Activated CD4-positive, CD25-positive, alpha-beta regulatory T cell treated with anti-CD3 and anti-CD28 coated beads, Interleukin-2, amount 50 U/mL, for 72 hours (primary cell): Measurements from ENCODE around the gene OSBPL2.

Experiments used
- DNase-seq: peaks from one replicate; pipeline ENCODE4 v3.0.0; 2021

Gene OSBPL2

DNA sequence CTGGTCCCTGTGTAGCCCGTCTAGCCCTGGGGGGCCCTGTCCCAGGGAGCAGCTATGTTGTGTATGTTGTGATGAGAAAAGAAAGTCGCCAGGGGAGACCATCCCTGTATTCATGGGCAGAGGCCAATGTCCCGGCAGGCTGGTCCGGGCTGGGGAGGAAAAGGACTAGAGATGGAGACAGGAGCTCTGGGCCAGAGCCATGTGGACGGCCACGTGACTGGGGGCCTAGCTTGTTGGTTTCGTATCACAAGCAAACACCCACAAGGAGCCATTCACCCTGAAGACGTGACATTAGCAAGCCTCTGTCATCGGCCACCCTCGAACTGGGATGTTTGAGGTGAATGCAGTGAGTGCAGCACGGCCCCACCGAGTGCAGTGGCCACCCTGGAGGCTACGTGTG, 15.3 kb upstream of the OSBPL2 start:
- DNase-seq, result no peak

DNA sequence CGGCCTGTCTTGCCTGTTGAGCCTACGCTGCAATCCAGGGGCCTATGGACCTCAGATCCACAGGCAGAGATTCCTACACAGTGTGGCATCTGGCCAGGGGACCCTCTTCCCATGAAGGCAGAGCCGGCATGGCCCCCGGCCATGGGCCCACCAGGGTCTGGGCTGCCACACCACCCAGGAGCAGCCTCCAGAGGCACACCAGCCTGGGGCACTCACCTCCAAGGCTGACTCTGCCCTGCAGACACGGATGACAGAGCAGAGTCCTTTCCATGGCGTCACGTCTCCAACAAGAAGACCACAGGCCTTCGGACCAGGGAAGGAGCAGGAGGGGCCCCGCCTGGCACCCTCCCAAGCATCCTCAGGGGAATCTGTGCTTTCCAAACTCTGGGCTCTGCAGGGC, 14.8 kb upstream of the OSBPL2 start:
- DNase-seq, result no peak

DNA sequence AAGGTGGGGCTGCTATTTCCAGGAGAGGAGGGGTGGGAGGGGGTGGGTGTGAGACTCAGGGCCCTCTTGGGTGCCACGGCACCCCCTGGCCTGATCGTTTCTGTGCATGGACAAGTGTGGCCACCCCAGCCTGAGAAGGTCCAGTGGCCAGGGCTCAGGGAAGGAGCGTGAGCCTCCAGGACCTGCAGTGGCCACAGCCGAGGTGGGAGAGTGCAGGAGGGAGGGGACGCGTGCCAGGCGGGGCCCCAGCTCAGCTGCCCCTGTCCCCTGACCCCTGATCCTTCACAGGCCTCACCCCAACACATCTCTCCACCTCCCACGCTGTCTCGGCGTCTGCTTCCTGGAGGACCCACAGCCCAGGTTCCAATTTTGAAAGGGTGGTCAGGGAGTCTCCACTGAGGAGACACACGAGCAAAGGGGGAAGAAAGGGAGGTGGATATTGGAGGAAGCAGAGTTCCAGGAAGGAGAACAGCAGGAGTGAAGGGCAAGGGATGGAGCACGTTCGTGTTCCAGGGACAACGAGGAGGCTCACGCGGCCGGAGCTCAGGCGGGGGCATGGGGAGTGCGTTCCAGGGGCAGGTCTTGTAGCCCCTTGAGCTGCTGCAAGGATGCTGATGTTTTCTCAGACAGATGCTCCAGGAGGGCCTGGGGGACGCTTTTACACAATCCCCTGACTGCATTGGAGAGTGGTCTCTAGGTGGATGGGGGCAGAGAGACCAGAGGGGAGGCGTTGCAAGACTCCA, 14.0 kb upstream of the OSBPL2 start:
- DNase-seq, result no peak

DNA sequence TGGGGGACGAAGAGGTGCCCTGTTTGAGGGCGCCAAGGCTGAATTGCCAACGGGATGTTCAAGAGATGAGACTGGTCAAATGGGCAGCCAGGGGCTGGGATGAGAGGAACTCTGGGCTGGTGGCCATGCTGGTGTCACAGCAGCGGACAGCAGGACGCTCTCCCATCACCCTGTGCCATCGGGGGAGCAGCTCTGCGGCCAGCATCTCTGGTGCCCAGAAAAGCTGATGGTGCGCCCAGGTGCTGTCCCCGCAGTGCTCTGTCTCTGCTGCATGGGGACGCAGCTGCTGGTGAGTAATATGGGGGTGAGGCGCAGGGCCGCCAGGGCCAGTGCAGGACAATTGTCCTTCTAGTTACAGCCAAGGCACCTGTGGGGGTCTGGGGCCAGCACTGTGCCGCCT, 13.3 kb upstream of the OSBPL2 start:
- DNase-seq, result no peak

DNA sequence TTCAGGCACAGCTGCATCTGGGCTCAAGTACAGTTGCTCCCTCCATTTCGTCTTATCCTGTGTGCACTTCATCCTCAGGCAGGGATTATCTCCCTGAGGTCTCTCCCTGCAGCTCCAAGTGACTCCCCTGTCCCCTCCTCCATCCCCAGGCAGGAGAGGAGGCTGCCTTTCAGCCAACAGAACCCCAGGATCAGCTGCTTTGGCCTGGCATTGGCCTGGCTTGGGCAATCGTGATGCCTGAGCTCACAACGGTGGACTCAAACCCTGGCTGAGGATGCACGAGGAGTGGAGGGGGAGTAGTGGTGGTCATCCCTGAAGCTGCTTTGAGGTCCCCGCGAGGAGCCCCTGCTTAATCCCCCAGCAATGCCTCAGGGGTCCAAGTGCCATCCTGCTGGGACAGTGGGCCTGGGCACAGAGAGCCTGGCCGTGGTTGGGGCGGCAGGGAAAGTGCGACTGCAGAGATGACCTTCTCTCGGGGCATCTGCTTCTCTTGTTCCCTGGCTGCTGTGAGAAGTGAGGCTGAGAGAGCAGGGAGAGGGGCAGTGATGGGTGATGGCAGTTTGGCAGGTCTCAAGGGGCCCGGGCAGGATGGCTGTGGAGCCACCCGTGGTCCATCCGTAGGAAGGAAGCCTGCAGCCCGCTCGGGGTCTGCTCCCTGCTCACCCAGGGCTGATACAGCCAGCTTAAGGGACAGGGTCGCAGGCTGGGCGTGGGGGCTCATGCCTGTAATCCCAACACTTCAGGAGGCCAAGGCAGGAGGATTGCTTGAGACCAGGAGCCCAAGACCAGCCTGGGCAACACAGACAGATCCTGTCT, 12.3 kb upstream of the OSBPL2 start:
- no peak for DNase-seq

DNA sequence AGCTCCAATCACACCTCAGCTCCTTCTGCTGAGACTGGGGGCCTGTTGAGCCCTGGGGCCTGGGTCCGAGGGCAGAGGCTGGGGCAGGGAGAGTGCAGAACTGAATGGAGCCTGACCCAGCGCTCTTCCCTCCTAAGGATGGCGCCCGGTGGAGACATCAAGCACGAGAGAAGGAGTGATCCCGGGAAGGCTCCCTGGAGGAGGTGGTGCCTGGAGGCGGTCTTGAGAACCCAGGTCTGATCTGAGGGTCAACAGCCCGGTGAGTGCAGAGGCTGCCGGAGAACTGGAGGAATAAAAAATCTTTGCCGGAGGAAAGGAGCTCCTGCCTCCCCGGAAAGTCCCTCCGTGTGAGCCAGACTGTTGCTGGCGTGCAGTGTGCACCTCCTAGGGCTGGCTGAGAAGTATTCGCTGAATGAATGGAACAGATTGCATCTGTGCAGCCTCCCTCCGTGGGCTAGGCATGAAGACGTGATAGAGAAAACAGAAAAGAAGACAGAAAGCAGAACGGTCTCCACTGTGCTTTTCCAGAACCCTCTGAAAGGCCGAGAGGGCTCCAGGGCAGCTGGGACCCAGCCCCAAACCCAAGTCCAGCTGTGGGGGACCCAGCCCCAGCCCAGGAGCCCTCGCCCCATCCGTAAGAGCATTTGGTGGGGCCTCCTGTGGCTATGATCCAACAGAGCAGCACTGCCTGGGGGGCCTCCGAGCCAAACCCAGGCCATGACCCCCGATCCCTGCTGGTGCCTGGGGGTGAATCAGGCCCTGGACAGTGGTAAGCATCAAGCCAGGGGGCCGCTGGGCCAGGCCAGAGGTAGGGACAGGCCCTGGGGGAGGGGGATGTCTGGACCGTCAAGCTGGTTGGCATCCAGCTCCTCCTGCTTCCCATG, 11.4 kb upstream of the OSBPL2 start:
- DNase-seq, result no peak

DNA sequence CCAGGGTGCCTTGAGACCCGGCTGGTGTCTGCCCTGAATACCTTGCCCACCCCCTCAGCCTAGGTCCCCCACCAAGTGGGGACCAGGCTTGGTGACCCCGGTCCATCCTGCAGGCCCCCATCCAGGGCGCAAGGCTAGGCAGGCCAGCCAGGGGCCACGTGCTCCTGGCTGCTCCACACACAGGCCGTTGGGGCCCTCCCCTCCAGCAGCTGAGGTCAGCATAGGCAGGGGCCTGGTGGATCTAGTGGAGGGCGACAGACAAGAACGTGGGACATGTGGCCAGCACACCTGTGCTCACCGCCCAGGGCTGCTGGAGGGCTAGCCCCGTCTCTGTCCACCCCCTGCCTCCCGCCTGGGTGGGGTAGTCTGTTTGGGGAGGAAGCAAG, 10.7 kb upstream of the OSBPL2 start:
- no peak for DNase-seq

DNA sequence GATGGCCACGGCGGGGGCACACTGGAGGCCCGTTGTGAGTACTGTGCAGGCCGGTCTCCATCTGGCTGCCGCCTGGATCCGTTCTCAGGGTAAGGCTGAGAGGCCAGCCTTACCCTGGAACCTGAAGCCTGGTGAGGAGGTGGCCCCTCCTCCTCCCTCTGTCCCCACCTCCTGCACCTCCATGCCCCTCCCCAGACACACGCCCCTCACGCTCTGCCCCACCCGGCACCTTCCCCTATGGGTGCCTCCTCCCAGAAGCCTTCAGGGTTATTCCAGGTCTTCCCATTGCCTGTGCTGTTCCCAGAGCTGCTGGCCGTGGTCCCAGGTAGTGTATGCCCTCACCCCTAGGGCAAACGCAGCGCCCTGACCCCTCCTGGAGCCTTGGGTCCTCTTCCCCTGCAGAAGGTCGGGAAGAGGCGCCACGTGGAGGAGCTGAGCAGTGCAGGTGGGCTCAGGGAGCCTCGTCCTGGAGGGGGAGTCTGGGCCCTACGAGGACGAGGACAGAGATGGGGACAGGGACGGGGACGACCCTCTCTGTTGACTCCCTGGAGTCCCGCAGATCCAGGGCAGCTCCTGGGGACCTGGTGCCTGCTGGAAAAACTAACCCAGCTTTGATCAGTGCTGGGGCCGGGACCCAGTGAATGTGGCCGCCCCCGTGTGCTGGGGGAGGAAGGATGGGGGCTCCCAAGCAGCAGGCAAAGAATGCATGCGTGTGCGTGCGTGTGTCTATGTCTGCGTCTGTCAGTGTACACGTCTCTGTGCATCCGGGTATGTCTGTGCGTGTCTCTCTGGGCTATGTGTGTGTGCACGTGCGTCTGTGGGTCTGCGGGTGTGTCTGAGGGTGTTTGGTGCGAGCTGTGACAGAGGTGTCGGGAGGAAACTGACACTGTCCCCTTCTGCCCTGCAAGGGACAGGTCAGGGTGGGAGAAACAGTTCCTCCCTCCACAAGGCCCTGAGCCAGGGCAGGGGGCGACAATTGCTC, 10.1 kb upstream of the OSBPL2 start:
- DNase-seq, result no peak

DNA sequence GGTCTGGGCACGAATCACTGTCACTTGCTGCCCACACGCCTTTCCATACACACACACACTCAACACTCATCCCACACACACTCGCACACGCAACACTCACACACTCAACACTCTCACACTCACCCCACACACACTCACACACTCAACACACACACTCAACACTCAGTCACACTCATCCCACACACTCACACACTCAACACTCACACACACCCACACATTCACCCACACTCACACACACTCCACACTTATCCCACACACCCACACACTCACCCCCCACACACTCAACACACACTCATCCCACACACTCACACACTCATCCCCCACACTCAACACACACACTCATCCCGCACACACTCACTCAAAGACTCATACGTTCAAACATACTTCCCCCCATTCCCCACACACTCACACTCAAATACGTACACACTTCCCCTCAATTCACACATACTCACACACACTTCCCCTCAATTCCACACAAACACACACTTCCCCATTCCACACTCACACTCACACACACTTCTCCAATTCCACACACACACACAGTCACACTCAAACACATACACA, 9.3 kb upstream of the OSBPL2 start:
- DNase-seq, result no peak

DNA sequence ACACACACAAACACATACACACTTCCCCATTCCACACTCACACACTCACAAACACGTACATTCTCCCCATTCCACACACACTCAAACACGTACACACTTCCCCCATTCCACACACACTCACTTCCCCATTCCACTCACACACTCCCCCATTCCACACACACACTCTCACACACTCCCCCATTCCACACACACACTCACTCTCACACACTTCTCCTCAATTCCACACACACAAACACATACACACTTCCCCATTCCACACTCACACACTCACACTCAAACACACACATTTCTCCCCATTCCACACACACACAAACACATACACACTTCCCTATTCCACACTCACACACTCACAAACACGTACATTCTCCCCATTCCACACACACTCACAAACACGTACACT, 8.7 kb upstream of the OSBPL2 start:
- no peak for DNase-seq

DNA sequence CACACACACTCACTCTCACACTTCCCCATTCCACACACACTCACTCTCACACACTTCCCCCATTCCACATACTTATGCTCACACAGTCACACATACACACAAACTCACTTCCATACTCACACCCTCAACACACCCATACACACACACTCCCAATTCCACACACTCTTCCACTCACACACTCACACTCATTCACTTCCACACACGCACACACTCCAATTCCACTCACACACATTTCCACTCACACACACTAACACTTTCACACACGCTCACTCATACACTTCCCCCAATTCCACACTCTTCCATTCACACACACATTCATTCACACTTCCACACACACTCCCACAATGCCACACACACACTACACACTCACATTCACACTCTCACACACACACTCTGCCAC, 8.0 kb upstream of the OSBPL2 start:
- no peak for DNase-seq

DNA sequence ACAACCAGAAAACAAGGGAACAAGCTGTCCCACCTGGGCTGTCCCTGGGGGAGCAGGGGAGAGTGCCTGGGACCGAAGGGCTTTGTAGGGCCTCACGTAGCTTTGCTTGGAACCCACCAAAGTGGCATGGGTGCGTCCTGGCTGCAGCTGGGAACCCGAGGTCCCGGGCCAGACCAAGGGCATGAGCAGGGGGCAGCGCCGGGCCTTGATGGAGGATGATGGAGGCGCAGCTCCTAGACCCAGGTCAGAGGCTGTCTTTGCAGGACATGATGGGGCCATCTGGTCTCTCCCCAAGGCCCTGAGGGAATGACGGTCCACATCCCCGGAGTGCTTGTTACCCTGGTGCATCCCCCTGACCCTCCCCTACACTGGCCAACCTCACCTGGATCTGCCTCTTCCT, 7.6 kb upstream of the OSBPL2 start:
- no peak for DNase-seq

DNA sequence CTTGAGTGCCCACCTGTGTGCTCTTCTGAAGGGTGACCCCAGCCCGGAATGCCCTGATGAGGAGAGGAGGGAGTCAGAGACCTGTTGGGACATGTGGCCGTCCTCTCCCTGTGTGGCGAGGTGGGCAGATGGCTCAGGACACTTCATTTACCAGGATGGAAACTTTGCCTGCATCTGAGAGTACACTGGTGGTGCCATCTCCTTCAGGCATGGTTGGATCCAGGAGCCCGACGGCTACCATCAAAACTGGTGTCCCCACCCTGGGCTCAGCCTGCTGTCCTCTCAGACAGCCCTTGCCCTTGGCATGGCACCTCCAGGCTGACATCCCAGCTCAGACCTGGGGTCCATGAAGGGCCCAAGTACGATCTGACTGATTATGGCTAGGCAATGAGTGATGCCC, 7.0 kb upstream of the OSBPL2 start:
- no peak for DNase-seq

DNA sequence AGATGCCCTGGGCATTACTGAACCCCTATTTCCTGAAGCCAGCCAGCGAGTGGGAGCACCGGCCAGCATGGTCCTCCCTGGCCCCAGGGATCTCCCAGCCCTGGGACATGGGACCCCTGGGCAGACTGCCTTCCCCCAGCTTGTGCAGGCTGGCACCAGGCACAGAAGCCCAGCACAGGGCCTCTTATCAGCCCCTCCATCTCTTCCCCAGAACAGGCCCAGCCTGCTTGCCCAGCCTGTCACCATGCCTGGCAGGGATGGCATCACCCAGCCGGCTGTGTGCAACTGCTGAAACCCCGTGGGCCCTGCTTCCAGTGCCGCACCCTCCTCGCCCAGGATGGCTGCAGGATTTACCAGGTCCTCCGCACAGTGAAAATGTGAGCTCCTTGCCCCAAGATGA, 6.1 kb upstream of the OSBPL2 start:
- DNase-seq, result no peak

DNA sequence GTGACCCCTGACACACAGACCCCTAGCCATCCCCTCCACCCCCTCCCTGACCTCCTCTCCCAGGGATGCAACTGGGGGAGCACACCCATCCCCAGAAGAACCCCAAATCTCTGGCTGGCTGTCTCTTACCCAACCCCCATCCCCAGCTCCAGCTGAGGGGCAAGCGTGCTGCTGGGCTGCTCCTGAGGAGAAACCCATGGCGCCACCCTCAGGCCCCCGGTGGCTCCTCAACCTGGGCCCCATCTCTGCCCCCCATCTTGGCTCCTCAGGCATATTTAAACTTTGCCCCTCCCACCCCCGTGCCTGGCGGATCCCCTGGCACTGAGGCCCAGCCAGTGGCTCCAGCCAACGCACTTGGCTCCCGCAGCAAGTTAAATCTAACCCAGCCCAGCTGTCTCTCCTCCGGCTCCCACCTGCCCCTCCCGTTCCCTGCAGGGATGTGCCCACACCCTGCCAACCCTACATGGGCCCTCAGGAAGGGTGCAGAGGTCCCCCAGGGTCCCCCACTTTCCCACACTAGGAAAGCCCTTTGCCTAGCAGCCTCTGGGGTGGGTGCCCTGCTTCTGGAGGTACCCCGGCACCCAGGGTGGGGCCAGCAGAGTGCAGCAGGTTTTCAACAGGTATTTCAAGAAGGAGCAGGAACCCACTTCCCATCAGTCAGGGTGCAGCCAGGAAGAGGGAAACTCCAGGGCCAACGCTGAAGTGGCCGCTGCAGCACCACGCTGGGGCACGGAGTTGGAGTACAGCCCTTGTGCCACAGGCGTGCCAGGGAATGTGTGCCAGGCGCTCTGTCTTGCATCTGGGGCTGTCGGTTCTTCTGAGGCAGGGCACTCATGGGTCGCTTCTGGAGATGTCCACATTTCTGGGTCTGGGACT, 5.3 kb upstream of the OSBPL2 start:
- no peak for DNase-seq

DNA sequence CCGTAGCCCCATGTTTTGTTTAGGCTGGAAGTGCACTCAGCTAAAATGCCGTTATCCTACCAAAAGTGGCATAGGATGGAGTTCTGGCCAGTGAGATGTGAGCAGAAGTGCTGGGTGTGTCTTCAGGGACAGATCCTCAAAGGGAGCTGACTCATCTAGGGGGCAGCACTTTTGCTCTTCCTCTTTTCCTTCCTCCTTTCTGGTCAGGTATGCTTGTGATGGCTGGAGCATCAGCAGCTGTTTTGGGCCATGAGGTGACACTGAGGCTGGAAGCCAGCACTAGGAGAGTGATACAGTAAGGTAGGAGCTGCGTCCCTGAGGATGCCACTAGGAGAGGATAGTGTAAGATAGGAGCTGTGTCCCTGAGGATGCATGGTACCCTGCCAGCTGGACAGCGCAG, 4.6 kb upstream of the OSBPL2 start:
- no peak for DNase-seq

DNA sequence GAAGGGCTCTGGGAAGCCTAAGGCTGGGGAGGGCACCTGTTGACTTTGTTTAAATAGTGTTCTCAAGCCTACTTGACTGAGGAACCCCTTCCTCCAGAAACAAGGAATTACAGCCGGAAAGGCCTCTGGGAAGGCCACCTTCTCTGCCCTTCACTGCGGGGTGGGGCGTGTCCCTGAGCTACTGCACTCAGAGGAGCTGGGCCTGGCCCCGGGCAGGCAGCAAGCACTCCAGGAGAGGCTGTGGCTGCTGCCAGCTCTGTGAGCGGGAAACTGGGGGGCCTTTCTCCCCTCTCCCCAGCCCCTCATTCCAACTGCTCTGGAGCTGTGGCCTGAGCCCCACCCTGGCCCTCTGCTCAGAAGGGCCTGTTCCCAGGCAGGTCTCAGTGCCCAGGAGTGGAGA, 4.0 kb upstream of the OSBPL2 start:
- DNase-seq, result no peak

DNA sequence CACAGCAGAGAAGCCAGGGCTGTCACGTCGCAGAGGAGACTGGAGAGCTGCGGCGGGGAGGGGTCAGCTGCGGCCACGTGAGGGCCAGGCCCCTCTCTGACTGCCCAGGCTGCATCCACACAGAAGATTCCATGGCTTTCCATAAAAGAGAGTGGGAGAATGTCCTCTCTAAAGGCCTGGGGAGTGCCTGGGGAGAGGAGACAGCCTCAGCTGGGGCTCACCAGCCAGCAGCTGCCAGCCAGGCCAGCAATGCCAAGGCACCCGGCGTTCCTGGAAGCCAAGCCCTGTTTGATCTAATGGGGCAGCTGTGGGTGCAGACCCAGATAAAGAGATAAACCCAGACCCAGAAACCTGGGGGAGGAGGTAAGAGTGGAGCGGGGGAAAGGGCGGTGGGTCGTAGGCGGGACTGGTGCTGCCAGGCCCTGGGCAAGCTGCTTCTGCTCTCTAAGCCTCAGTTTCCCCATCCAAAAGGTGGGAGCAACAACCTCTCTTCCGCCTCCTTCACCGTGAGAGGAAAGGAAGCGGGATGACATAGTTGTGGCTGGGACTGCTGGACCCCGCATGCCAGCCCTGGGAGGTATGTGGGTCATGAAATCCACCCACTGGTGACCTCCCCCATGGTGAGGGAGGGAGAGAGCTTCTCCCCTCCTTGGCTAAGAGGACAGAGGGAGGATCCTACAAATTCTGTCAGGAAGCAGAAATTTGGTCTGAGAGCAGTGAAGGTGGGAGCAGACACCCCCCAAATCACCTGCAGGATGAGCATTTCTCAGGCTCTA, 3.1 kb upstream of the OSBPL2 start:
- DNase-seq, result no peak

DNA sequence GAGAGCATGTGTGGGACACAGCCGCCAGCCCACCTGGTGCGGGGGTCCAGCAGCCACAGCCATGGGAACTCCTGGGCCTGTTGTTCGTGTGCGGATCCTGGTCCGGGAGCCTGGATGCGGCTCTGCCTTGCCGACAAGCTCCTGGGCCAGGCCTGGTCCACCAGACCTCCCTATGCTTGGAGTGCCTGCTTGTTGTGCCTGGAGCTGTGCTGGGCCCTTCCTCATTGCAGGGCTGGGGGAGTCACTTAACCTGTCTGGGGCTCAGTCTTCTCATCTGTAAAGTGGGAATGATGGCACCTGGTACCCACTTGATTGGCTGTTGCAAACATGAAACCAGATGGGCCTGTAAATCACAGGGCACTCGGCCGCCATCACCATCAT, 2.6 kb upstream of the OSBPL2 start:
- DNase-seq, result no peak

DNA sequence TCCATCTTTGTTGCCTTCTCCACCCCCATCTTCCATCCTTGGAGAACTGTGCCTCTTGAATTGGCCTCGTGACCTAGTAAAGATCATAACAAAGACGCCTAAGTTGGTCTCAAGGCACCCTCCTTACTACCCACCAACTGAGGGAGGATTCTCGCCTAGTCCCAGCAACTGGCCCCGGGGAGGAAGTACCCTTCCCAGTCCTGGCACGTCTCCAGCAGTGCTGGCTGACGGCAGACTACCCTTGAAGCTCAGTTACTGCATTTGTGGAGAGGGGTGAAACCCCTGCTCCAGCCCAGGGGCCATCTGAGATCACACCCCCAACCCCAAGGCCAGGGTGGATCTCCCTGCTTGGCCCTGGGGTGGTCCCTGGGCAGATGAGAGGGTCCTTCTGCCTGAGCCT, 2.1 kb upstream of the OSBPL2 start:
- DNase-seq, result no peak
